Middle frontal gyrus (tissue), 1 donor: ENCODE measurements around the gene BRI3.

ENCODE experiments used
- DNase-seq: peaks from one replicate; pipeline ENCODE4 v3.0.0-alpha.2; 2015; ENCODE audit warnings: low spot score; ENCODE audit errors: extremely low spot score

Gene BRI3, protein sequence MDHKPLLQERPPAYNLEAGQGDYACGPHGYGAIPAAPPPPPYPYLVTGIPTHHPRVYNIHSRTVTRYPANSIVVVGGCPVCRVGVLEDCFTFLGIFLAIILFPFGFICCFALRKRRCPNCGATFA

GRCh38 chr7:98280791-98281756, at the start of gene BRI3:
Gene BRI3, plus strand, starts transcription at chr7:98281686. Its CDS starts 110 bp downstream, at chr7:98281796.
- DNase-seq = peak; percentile 71

- no peak for DNase-seq
Measured at GRCh38 chr7:98232263-98232585, 49.3 kb upstream of the BRI3 start.

GRCh38 chr7:98232799-98233198, 48.7 kb upstream of the BRI3 start:
- no peak for DNase-seq

- no peak for DNase-seq
Measured at GRCh38 chr7:98233219-98234070, 48.0 kb upstream of the BRI3 start.

DNA sequence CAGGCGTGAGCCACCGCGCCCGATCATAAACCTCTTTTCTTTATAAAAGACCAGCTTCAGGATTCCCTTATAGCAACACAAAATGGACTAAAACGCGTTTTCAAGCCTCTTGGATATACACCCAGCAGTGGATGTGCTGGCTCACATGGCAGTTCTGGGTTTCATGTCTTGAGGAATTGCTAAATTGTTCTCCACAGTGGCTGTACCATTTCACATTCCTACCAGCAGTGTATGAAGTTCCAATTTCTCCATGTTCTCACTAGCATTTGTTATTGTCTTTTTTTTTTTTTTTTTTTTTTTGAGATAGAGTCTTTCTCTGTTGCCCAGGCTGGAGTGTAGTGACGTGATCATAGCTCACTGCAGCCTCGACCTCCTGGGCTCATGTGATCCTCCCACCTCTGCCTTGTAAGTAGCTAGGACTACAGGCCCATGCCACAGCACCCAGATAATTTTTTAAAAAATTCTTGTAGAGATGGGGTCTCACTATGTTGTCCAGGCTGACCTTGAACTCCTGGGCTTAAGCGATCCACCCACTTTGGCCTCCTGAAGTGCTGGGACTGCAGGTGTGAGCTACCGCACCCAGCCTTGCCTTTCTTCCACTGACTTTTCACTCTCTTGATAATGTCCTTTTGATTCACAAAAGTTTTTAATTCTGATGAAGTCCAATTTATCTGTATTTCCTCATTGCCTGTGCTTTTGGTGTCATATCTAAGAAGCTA, 46.9 kb upstream of the BRI3 start:
- no peak for DNase-seq

GRCh38 chr7:98235901-98236300, 45.6 kb upstream of the BRI3 start:
- DNase-seq = no peak

DNA sequence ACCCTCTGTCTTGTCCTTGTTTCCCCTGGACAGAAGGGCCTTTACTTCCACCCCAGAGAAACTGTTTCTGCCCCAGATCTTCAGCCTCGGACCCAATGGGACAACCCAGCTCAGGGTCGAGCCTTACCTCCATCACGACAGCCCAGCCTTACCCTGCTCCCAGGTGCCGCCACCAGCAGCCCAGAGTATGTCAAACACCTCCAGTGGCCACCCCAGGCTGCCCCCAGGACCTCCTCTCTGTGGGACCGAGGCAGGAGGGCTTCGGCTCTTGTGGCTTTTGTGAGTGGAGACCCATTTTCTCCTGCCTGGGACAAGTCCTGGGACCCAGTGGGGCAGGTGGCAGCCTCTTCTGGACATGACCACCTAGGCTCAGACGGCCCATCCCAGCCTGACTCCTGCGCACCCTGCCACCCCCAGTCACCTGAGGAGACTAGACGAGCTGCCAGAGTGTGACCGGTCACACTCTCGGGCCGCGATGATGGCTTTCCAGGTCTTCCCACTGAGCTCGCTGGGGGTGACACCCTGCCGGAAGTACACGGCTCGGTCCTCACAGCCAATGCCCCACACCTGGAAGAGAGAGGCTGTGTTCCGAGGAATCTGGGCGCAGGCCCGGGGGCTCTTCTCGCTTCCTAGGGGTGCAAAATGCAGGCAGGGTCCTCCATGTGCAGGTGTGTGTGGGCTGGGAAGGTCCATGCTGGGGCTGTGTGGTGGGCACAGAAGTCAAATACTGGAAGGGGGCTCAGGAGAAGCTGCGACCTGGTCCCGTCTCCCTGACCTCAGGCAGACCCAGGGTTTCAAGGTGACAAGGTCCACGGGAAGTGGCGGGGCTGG, 44.9 kb upstream of the BRI3 start:
- DNase-seq = no peak

- DNase-seq = no peak
Measured at GRCh38 chr7:98238076-98238475, 43.4 kb upstream of the BRI3 start.

- no peak for DNase-seq
Measured at GRCh38 chr7:98238976-98239375, 42.5 kb upstream of the BRI3 start.

DNA sequence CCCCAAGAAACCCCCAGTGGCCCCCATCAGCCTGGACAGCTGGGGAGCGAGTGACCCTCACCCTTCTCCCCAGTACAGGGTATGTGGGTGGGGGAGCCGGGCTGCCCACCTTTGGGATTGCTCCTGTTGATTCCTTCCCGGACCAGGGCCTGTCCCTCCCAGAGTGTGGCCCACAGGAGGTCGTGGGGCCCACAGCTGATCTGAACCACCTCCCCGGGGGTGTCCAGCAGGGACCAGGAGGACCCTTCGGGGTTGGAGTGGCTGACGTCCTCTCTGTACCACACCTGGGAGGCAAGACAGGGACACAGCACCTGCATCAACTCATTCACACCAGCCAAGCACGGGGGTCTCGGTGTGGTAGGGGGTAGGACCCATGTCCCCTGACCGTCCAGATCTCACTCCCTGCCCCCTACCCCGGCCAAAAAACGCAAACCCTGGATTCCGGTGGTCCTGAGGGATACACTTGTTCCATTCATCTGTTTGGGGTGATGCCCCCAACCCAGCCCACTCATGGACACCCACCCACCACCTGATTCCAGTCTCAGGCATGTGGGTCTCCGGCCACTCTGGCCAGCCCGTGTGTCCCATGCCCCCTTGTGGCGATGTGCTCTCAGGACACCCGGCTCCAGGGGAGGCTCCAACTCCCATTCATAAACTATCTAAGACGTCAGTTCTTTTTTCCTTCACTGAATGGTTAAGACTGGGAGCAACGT, 40.4 kb upstream of the BRI3 start:
- DNase-seq = no peak

- DNase-seq = no peak
Measured at GRCh38 chr7:98241674-98242241, 39.7 kb upstream of the BRI3 start.

GRCh38 chr7:98242342-98242741, 39.1 kb upstream of the BRI3 start:
- no peak for DNase-seq

- no peak for DNase-seq
Measured at GRCh38 chr7:98242934-98243333, 38.6 kb upstream of the BRI3 start.

- DNase-seq = no peak
Measured at GRCh38 chr7:98244871-98245270, 36.6 kb upstream of the BRI3 start.

GRCh38 chr7:98248156-98248555, 33.3 kb upstream of the BRI3 start:
- no peak for DNase-seq

GRCh38 chr7:98249106-98249505, 32.4 kb upstream of the BRI3 start:
- no peak for DNase-seq

DNA sequence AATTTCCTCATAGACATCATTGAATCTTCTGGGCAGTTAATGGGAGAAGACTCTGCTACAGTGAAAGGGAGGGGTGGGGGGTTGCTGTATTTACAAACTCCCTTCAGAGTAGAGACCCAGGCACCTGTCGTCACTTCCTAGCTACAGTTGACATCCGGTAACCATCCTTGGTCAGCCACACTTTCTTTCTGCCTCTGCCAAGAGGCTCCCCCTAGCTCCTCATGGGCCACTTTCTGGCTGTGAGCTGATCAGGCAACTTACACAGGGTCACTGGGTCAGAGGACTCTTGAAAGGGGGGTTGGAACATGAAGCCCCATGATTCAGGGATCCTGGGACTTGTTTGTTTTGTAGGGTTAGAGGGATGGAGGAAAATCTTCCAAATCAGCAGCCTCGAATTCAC, 30.7 kb upstream of the BRI3 start:
- DNase-seq = no peak

DNA sequence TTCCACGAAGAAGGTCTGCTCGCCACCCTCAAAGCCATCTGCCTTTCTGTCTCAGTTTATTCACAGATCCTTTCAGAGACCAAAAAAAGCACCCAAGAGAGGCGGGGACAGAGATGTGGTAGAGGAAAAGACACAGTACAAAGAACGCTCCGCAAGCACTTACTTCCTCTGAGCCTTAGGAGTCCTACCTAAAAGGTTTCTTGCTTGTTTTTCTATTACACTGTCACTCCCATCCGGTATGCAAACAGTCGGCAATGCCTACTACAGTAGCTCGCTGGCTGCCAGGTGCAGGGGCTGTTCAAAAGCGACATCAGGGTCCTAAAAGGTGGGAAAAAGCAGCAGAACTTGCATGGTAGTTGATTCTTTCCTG, 30.3 kb upstream of the BRI3 start:
- DNase-seq = no peak

GRCh38 chr7:98251601-98252424, 29.7 kb upstream of the BRI3 start, which contains the start of gene TECPR1:
Gene TECPR1, minus strand, starts transcription at chr7:98252232. Its CDS starts 6,086 bp downstream, at chr7:98246146.
- DNase-seq = peak; percentile 93
